Trophoblast cell (in vitro differentiated cells and primary cell): ENCODE measurements around the gene PRG2.

Experiments used
- DNase-seq, 2 donors: peaks; one replicate each; pipeline ENCODE4 v3.0.0-alpha.2; 2016
- H2AFZ ChIP-seq: 2 replicates; pipeline ENCODE4 v1.6.1; 2013; ENCODE audit warnings: low read length, moderate library complexity, mild to moderate bottlenecking; ENCODE audit not compliant: insufficient read depth, poor library complexity
- H2AK5ac ChIP-seq: 2 replicates; pipeline ENCODE4 v1.6.1; 2013; ENCODE audit warnings: mild to moderate bottlenecking, low read length
- H2BK120ac ChIP-seq: 2 replicates; pipeline ENCODE4 v1.6.1; 2013; ENCODE audit warnings: low read length, mild to moderate bottlenecking, moderate library complexity; ENCODE audit not compliant: insufficient read depth, poor library complexity
- H2BK12ac ChIP-seq: 2 replicates; pipeline ENCODE4 v1.6.1; 2013; ENCODE audit warnings: mild to moderate bottlenecking, low read length, moderate library complexity
- H2BK5ac ChIP-seq: 2 replicates; pipeline ENCODE4 v1.6.1; 2013; ENCODE audit warnings: low read length, low read depth, moderate library complexity, mild to moderate bottlenecking; ENCODE audit not compliant: poor library complexity
- H3K14ac ChIP-seq: 2 replicates; pipeline ENCODE4 v1.6.1; 2013; ENCODE audit warnings: mild to moderate bottlenecking, low read length
- H3K18ac ChIP-seq: 2 replicates; pipeline ENCODE4 v1.6.1; 2013; ENCODE audit warnings: mild to moderate bottlenecking, low read length
- H3K23ac ChIP-seq: 2 replicates; pipeline ENCODE4 v1.6.1; 2013; ENCODE audit warnings: low read length
- H3K27ac ChIP-seq: 2 replicates; pipeline ENCODE4 v1.5.1; 2013; ENCODE audit warnings: low read depth, mild to moderate bottlenecking, inconsistent platforms, low read length, moderate library complexity
- H3K27me3 ChIP-seq: 2 replicates; pipeline ENCODE4 v1.6.1; 2013; ENCODE audit warnings: inconsistent platforms, mild to moderate bottlenecking, low read length, moderate library complexity; ENCODE audit not compliant: insufficient read depth
- H3K36me3 ChIP-seq, 2 experiments: 1 replicate in 1 of 2; 2 replicates in 1 of 2; pipeline ENCODE4 v1.6.1; 2013; ENCODE audit warnings: low read length in 2 of 2, mild to moderate bottlenecking in 2 of 2, moderate library complexity in 1 of 2; ENCODE audit not compliant: insufficient read depth in 2 of 2, control insufficient read depth in 1 of 2
- H3K4ac ChIP-seq: 2 replicates; pipeline ENCODE4 v1.6.1; 2013; ENCODE audit warnings: low read depth, mild to moderate bottlenecking, low read length, moderate library complexity
- H3K4me1 ChIP-seq, 2 experiments: 1 replicate in 1 of 2; 2 replicates in 1 of 2; pipeline ENCODE4 v1.6.1; 2013; ENCODE audit warnings: low read length in 2 of 2, mild to moderate bottlenecking in 2 of 2, moderate library complexity in 1 of 2; ENCODE audit not compliant: insufficient read depth in 2 of 2, control insufficient read depth in 1 of 2
- H3K4me2 ChIP-seq: 2 replicates; pipeline ENCODE4 v1.6.1; 2013; ENCODE audit warnings: inconsistent platforms, mild to moderate bottlenecking, low read length, moderate library complexity
- H3K4me3 ChIP-seq: 2 replicates; pipeline ENCODE4 v1.5.1; 2013; ENCODE audit warnings: mild to moderate bottlenecking, low read depth, low read length, inconsistent platforms
- H3K79me1 ChIP-seq: one replicate; pipeline ENCODE4 v1.6.1; 2013; ENCODE audit warnings: low read length
- H3K79me2 ChIP-seq: 2 replicates; pipeline ENCODE4 v1.6.1; 2013; ENCODE audit warnings: low read length, mild to moderate bottlenecking; ENCODE audit not compliant: control insufficient read depth, insufficient read depth, poor library complexity
- H3K9ac ChIP-seq: 2 replicates; pipeline ENCODE4 v1.6.1; 2013; ENCODE audit warnings: mild to moderate bottlenecking, low read length
- H3K9me3 ChIP-seq: 2 replicates; pipeline ENCODE4 v1.6.1; 2013; ENCODE audit warnings: low read depth, mild to moderate bottlenecking, control low read depth, inconsistent platforms, low read length; ENCODE audit not compliant: insufficient read depth
- H4K12ac ChIP-seq: 2 replicates; pipeline ENCODE4 v1.6.1; 2013; ENCODE audit warnings: low read depth, mild to moderate bottlenecking, low read length, moderate library complexity
- H4K8ac ChIP-seq: 2 replicates; pipeline ENCODE4 v1.6.1; 2013; ENCODE audit warnings: low read depth, mild to moderate bottlenecking, low read length, moderate library complexity
- H4K91ac ChIP-seq: one replicate; pipeline ENCODE4 v1.6.1; 2013; ENCODE audit warnings: low read depth, mild to moderate bottlenecking, low read length, moderate library complexity
- WGBS: extraction: QIAGEN DNeasy Blood & Tissue Kit; methylation state at CpG from one replicate; pipeline ENCODE4 v1.1.7; 2013; ENCODE audit warnings: missing lambda C conversion rate; ENCODE audit not compliant: insufficient read length, insufficient coverage; ENCODE audit errors: extremely low coverage; 5-methylcytosine and 5-hydroxymethylcytosine counted together

PRG2 gene

DNA sequence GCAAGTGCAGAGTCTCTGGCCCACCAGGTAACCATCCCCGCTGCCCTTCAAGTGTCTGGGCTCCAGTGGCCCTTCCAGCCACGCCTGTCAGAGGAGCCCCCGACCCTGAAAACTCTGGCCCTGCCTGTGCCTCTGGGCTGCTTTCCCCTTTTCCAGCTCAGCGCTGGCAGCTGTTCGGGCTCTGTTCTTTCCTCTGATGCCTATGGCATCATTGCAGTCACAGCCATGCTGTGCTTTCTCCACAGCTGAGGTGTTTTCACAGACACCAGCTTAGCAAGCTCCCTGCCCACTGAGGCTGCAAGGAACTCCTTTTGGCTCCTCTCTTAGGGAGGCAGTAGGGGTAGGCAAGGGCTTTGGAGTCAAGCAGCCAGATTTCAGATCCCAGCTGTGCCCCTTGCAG lies 31.1 kb downstream of the PRG2 start:
- Histone ChIP-seq H3K79me2 (no peaks in the 10 kb centered on the region), H4K12ac (no peak overlapping the region), H2AK5ac (no peak overlapping the region), H3K36me3 (no peaks in the 10 kb centered on the region), H3K9ac (no peak overlapping the region), H3K4me2 (no peak overlapping the region), H3K27ac (no peak overlapping the region), H3K4ac (no peak overlapping the region), H2BK12ac (no peak overlapping the region), H3K14ac (no peak overlapping the region), H4K8ac (no peak overlapping the region), H2BK5ac (no peak overlapping the region), H3K18ac (no peak overlapping the region), H3K4me1 (no peaks in the 10 kb centered on the region), H2AFZ (no peak overlapping the region), H3K4me3 (no peak overlapping the region), H2BK120ac (no peak overlapping the region), H3K23ac (no peak overlapping the region), H3K27me3 (no peaks in the 10 kb centered on the region), H3K9me3 (no peaks in the 10 kb centered on the region), H3K79me1 (no peaks in the 10 kb centered on the region), H4K91ac (no peak overlapping the region)
- no CpG with 5 or more reads among the region's 5 CpGs for WGBS
- no peak for DNase-seq

DNA sequence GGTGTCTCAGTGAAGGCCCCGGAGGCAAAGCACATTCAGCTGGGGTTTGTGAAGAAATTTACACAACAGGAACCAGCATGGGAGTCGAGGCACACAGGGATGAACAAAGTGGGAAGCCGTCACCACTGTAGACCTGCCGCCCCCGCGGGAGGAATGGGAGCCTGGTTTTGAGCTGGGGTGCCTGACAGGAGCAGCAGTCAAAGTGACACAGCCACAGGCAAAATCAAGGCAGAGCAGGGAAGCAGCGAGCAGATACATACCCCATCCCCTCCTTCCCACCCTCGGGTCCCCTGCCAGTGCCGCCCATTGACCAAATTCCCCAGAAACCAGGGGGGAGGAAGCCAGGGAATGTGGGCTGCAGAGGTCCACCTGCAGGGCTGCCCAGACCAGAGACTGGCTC lies 31.5 kb downstream of the PRG2 start:
- H2AFZ ChIP-seq = no peak overlapping the region
- H2BK5ac ChIP-seq = no peak overlapping the region
- no peaks in the 10 kb centered on the region for H3K79me2 ChIP-seq
- H3K79me1 ChIP-seq = no peaks in the 10 kb centered on the region
- H4K91ac ChIP-seq = no peak overlapping the region
- no peak overlapping the region for H2BK120ac ChIP-seq
- no peak for DNase-seq
- no peak overlapping the region for H3K27ac ChIP-seq
- no peak overlapping the region for H4K12ac ChIP-seq
- no peak overlapping the region for H2BK12ac ChIP-seq
- no peak overlapping the region for H3K4me2 ChIP-seq
- no peak overlapping the region for H3K23ac ChIP-seq
- no peaks in the 10 kb centered on the region for H3K4me1 ChIP-seq
- H3K36me3 ChIP-seq = no peaks in the 10 kb centered on the region
- H3K4me3 ChIP-seq = no peak overlapping the region
- no peak overlapping the region for H2AK5ac ChIP-seq
- no CpG with 5 or more reads among the region's 9 CpGs for WGBS
- no peak overlapping the region for H3K9ac ChIP-seq
- no peak overlapping the region for H4K8ac ChIP-seq
- H3K4ac ChIP-seq = no peak overlapping the region
- no peak overlapping the region for H3K18ac ChIP-seq
- no peaks in the 10 kb centered on the region for H3K27me3 ChIP-seq
- H3K9me3 ChIP-seq = no peaks in the 10 kb centered on the region
- no peak overlapping the region for H3K14ac ChIP-seq

DNA sequence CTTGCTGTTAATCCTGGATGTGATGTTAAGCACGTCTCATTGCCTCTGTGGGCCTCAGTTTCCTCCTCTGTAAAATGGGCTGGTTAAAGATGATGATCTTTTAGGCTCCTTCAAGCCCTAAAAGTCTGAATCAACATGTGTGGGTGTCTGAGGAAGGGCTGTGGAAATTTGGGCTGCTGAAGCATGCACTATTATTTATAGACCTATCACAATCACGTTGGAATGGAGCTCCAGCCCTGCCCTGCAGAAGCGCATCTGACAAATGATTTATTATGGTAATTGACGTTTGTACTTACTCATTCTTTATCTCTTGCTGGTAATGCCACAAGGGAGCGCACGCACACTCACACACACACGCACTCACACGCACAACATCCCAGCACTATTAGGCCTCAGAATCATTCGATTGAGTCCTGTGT lies 31.9 kb downstream of the PRG2 start:
- H3K79me1 ChIP-seq = no peaks in the 10 kb centered on the region
- no peaks in the 10 kb centered on the region for H3K4me1 ChIP-seq
- no peak for DNase-seq
- no peak overlapping the region for H4K91ac ChIP-seq
- no peak overlapping the region for H2BK120ac ChIP-seq
- no CpG with 5 or more reads among the region's 9 CpGs for WGBS
- no peak overlapping the region for H3K4ac ChIP-seq
- no peak overlapping the region for H2BK5ac ChIP-seq
- H3K27me3 ChIP-seq = no peaks in the 10 kb centered on the region
- H4K8ac ChIP-seq = no peak overlapping the region
- H4K12ac ChIP-seq = no peak overlapping the region
- H2BK12ac ChIP-seq = no peak overlapping the region
- H3K4me3 ChIP-seq = no peak overlapping the region
- H3K23ac ChIP-seq = no peak overlapping the region
- no peak overlapping the region for H2AFZ ChIP-seq
- no peaks in the 10 kb centered on the region for H3K79me2 ChIP-seq
- no peak overlapping the region for H3K18ac ChIP-seq
- no peak overlapping the region for H3K14ac ChIP-seq
- H3K9ac ChIP-seq = no peak overlapping the region
- no peaks in the 10 kb centered on the region for H3K9me3 ChIP-seq
- no peak overlapping the region for H3K4me2 ChIP-seq
- no peak overlapping the region for H2AK5ac ChIP-seq
- no peaks in the 10 kb centered on the region for H3K36me3 ChIP-seq
- no peak overlapping the region for H3K27ac ChIP-seq

DNA sequence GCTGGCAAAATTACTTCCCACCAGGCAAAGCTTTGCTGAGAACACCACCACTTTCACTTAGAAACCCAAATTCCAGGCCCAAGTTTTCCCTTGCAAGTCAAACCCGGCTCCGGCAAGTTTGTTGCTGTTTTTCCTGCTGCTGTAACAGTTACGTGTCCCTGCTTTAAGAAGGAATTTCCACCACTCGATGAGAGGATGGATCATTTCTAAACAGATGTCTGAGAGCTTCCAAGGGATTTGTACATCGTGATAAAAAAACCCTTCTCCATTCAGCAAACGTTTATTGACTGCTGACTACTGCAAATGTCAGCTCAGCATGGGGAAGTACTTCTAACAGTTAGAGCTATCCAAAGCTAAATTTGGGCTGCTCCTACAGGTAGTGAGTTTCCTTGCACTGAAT lies 32.6 kb downstream of the PRG2 start:
- Histone ChIP-seq H3K4me1 (no peaks in the 10 kb centered on the region), H4K8ac (no peak overlapping the region), H2AFZ (no peak overlapping the region), H2BK5ac (no peak overlapping the region), H3K9ac (no peak overlapping the region), H3K14ac (no peak overlapping the region), H4K91ac (no peak overlapping the region), H2BK12ac (no peak overlapping the region), H3K79me1 (no peaks in the 10 kb centered on the region), H3K4me3 (no peak overlapping the region), H3K79me2 (no peaks in the 10 kb centered on the region), H3K4me2 (no peak overlapping the region), H3K4ac (no peak overlapping the region), H3K18ac (no peak overlapping the region), H2BK120ac (no peak overlapping the region), H4K12ac (no peak overlapping the region), H3K27ac (no peak overlapping the region), H3K27me3 (no peaks in the 10 kb centered on the region), H3K36me3 (no peaks in the 10 kb centered on the region), H3K23ac (no peak overlapping the region), H3K9me3 (no peaks in the 10 kb centered on the region), H2AK5ac (no peak overlapping the region)
- no peak for DNase-seq
- WGBS = no CpG with 5 or more reads among the region's 6 CpGs
